Esophagus mucosa (tissue), 1 donor: ENCODE data around the gene NAA60. TPM values are rescaled to one million over a fixed set of nuclear protein-coding genes. Genes with fewer than 3 reads are reported as not detected.
"Not testable (repeated sequence)": the region's sequence is repeated elsewhere in the genome, so short reads cannot be mapped to it uniquely, and the experiment has no call there.

ENCODE experiments used
- ATAC-seq: fragments of 200-7000 bp; cut with Tn5 transposase; one replicate; pipeline ENCODE4 v1.9.1; 2020
- total RNA-seq: library from RNA; stranded (reverse); gene quantifications from one replicate; pipeline ENCODE4 v1.2.4, GENCODE V29; 2023
- donor health status: DM: yes; HTN: yes; CAD: no.

Gene NAA60
- total RNA-seq, 1 donor from 2014 or later: 24.5 TPM

DNA sequence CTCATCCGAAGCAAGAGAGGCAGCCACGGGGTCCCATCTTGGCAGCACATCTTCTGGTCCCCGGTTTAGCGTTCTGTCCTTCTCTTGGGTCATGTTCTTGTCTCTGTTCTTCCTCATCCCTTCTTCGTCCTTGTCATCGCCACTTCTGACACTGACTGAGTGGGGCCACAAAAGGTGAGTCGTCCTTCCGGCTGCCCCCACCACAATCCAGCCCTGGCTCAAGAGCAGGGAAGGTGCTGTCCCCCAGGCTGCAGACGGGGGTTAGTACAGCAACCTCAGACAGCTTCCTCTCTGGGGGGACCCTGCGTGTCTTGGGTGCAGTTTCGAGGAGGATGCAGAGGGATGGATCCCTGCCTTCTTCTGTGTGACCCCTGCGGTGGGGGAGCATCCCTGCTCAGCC is 21.8 kb downstream of the NAA60 start:
- ATAC-seq: no peak

DNA sequence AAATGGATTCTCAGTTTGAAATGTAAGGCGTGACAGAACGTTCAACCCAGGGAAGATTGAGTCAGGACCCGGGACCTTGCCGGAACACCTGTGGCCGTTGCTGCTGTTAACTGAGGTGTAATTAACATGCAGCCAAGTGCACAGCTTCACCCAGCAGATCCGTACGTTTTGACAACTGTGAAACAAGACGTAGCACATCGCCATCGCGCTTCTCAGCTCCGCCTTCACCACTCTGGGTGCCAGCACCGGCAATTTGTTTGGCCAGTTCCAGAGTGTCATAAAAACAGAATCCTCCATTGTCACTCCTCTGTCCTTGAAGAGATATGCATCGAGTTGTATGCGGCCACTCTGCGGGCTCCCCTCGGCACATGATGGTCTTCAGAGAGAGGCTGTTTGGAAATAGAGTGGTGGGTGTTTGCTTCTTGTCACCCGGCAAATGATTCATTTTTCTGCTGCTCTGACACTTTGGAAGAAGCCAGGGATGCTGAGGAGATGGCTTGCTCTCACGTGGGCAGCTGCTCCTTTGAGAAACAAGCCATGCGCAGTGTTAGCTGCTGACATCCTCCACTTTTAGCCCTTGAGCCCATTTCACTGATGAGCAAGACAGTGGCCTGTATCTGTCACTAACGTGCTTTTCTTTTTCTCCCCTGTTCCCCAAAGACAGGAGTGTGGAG is 22.6 kb downstream of the NAA60 start:
- no peak for ATAC-seq

DNA sequence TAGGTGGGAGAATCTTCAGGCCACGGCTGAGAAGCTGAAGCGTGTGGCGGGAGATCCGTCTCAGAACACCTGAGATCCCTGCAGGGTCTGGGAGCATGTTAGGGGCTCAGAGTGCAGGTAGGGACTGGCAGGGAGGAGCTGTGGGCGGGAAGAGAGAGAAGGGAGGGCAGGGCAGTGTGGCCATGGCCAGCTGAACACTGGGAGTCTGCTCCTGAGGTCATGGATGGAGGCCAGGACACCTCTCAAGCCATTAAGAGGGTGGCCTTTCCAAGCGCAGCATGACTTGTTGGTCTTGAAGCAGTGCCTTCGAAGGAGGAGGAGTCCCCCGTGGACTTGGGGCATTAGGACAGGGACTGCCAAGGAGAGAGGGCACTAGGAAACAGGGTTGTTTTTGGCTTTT is 23.7 kb downstream of the NAA60 start:
- ATAC-seq: no peak

DNA sequence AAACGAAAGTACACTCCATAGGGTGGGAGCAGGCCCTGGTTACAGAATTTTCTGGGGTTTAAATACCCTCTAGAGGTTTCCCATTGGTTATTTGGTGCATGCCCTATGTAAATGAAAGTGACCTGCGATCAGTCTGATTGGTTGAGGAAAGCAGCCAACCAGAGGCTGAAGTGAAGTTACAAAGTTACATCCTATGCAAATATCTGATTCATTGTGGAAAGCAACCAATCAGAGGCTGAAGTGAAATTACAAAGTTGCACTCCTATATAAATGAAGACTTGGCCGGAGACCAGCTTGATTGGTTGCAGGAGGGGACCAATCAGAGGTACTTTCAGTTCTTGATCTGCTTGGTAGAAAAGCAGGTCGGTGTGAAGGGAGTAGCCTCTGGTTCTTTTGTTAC is 24.4 kb downstream of the NAA60 start:
- ATAC-seq: no peak

DNA sequence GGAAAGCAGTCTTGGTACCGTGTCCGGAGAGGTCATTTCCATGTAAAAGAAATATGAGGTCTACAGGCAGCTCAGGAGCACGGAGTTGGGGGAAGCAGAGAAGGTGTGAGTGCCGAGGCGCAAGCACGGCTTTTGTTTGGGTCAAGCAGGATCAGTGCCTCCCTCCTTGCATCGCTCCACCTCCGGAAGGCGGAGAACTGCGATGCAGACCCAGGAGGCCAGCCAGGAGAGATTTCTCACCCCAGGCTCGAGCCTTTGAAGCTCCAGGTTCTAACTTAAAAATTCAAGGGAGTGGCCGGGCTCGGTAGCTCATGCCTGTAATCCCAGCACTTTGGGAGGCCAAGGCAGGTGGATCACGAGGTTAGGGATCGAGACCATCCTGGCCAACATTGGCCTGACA is 25.0 kb downstream of the NAA60 start:
- ATAC-seq: no peak

DNA sequence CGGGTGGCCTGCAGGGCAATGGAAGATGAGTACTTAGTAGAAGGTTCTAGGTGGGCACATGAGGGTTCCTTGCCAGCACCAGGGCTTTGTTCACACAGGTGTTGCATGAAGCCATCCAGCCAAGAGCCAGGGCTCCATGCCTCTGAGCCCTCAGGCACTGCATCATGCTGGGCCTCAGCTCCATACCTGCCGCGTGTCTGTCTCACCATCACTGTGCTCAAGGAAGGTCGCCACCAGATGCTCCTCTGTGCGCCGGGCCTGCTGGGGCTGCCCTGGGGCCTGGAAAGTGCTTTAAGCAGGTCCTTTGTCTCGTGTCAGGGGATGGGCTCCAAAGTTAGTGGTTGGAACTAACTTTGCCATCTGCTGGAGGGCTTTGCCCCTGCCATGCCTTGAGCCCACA is 26.3 kb downstream of the NAA60 start:
- ATAC-seq: no peak

DNA sequence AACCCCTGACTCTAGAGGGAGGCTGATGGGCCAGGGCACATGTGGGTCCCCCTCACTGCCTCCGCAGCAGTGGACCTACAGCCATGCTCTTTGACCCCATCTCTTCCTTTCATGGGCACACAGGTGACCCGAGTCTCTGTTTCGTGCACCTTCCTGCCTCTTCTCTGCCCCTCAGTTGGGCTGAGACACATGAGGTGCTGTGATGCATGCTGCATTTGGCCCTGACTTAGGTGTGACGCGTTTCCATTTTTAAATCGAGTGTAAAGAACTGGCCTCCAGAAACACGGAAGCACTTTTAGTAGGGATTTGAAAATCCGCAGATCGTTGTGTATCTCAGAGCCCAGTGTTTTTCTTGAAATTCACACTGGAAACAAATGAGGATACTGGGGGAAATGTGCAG is 27.2 kb downstream of the NAA60 start:
- no peak for ATAC-seq

GRCh38 chr16:3471518-3472176 is 28.2 kb downstream of the NAA60 start:
- no peak for ATAC-seq

DNA sequence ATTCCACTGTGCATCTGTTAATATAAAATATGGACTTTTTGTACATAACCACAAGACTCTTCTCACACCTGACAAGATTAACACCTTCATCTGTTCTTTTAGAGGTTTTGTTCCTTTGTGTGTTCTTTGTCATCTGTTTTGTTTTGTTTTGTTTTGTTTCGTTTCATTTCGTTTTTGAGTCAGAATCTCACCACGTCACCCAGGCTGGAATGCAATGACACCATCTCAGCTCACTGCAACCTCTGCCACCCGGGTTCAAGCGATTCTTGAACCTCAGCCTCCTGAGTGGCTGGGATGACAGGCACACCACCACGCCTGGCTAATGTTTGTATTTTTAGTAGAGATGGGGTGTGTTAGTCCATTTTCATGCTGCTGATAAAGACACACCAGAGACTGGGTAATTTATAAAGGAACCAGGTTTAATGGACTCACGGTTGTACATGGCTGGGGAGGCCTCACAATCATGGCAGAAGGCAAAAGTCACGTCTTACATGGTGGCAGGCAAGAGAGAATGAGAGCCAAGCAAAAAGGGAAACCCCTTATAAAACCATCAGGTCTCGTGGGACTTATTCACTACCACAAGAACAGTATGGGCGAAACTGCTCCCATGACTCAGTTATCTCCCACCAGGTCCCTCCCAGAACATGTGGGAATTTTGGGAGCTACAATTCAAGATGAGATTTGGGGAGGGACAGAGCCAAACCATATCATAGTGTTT is 29.6 kb downstream of the NAA60 start:
- ATAC-seq: no peak

DNA sequence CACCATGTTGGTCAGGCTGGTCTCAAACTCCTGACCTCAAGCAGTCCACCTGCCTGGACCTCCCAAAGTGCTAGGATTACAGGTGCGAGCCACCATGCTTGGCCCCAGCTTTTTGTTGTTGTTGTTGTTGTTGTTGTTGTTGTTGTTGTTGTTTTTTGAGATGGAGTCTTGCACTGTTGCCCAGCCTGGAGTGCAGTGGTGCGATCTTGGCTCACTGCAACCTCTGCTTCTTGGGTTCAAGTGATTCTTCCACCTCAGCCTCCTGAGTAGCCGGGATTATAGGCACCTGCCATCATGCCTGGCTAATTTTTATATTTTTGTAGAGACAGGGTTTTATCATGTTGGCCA is 30.1 kb downstream of the NAA60 start:
- not testable (repeated sequence) for ATAC-seq

DNA sequence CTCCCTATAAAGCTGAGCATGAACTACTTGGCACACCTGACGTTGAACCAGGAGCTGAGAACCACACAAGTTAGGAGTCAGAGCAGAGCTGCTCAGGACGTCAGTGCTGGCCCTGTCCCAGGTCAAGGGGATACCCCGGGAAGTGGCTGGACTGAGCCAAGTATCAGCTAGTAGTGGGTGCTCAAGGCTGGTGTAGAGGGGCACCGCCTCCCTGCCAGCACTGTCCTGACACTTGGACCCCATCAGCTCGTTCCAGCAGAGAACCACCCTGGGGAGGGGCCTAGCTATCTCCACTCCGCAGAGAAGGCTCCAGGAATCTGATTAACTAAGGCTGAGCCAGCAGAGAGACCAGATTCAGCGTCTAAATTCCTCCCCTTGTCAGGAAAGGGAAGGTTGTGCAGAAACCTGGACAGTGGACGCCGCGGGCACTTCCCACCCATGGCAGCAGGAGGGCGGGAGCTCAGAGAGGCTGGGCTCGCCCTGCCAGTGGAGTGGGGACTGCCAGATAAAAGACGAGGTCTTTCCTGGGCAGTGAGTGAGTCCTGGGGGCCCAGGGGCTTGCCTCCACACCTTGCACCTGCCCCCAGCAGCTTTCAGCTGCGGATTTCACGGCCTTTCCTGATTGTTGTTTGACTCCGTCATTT is 30.8 kb downstream of the NAA60 start:
- ATAC-seq: peak; percentile 38

DNA sequence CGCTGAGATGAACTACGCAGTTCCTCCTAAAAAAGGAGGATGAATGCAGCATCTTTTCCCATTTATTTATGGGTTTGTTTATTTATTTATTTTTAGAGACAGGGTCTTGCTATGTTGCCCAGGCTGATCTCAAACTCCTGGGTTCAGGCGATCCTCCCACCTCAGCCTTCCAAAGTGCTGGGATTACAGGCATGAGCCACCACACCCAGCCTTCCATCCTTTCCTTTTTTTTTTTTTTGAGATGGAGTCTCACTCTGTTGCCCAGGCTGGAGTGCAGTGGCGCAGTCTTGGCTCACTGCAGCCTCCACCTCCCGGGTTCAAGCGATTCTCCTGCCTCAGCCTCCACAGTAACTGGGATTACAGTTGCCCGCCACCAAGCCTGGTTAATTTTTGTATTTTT is 31.4 kb downstream of the NAA60 start:
- not testable (repeated sequence) for ATAC-seq

- ATAC-seq: no peak
These were observed 32.3 kb downstream of the NAA60 start for GRCh38 chr16:3475604-3476375.

DNA sequence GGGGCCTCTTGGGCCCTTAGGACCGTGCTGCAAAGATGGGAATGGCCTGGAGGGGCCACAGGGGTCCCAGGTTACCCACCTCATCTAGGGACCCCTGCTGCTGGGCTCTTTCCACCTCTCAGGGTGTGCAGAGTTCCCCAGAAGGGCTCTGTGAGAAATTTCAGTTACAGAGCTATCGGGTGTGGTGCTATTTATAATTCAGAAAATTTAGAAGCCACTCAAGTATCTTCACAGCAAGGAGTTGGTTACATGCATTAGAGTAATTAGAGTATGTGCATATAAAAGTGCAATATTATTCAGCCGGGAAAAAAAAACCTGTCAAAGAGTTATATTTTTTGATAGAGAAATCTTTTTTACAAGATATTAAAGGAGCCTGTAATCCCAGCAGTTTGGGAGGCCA is 32.9 kb downstream of the NAA60 start:
- ATAC-seq: no peak

DNA sequence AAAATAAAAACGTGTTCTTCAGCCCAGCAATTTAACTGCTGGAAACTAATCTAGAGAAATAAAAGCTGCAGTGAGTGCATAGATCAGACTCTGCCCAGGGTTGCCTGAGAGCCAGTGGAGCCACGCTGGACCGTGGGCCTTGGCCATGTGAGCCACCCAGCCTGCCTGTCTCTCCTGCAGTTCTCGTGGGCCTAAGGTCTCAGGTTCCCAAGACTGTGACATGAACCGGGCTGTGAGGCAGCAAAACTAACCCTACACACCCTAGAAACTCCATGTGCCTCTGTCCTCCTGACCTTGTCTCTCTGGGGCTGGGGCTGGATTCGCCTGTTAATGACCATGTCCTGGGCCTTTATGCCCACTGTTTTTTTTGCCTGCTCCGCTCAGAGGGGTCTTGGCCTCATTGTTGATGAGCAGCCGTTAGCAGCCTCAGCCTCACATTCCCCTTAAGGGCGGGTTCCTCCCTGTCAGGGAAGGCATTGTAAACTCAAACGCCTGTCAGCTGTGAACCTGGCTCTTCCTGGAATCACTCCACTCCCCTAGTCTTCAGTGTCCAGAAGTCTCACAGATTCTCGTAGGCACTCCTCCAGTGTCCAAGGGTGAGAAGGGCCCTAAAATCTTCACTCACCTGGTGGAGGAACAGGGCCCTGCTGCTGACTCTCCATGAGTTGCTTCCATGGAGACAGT is 34.9 kb downstream of the NAA60 start:
- no peak for ATAC-seq

DNA sequence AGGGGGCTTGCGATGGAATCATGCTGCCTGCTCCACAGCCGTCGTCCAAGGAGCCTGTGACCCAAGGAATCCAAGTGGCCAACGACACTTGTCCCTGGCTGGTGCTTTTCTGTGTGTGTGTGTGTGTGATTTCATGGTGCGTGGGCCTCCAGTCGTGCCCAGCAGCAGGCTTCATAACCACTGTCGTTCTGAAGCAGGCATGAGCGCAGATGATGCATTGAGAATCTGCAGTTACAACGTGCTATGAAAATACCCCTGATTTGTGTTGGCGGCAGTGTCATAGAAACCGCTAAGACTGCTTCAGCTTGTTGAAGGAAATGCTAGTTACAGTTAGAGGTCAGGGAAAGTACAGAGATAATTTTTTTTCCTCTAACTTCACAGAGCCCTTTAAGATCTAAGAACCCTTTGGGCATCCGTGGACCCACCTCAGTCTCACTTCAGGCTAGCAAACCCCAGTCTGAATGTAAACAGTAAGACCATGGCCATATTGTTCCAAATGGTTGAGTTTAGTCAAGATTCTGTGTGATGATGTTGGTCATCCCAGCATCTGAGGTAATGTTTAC is 36.3 kb downstream of the NAA60 start:
- ATAC-seq: no peak

GRCh38 chr16:3480901-3481695 is 37.6 kb downstream of the NAA60 start:
- no peak for ATAC-seq

DNA sequence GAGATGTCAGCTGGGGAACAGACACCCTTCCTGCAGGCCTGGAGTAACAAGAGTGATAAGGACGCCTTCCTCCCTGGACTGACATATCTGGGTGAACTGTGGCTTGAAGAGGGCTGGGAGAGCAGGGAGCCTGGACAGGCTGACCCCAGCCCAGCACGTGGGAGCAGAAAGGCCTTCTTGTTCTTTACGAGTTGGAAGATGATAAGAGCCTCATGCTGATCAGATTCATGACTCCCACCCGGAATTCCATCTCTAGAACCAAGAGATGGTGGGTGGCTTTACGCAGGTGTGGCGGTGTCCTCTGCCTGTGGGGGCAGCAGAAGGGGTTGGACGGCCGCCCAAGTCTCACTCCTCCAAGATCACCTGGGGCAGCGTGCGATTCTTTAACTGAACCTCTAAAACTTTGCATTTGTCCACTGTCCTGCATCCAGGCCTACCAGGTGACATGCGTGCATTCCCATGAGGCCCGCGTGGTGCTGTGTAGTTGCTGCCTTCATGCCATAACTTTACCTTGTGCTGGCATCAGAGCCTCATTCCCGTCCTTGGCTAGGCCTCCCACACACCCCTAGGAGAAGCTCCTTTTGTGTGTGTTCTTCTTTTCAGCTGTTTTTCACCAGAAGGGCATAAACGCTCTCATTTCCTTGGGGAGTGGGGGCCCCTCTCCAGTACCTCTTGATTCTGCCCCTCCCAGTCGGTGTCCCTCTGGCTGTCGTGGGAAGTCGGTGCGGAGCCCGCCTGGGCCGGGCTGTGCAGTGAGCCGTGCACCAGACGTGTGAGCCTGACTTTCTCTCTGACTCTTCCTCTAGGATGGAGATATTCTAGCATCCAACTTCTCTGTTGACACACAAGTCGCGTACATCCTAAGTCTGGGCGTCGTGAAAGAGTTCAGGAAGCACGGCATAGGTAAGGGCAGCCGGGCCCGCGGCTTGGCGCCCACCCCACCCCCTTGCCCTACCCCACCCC is 38.5 kb downstream of the NAA60 start:
- no peak for ATAC-seq

DNA sequence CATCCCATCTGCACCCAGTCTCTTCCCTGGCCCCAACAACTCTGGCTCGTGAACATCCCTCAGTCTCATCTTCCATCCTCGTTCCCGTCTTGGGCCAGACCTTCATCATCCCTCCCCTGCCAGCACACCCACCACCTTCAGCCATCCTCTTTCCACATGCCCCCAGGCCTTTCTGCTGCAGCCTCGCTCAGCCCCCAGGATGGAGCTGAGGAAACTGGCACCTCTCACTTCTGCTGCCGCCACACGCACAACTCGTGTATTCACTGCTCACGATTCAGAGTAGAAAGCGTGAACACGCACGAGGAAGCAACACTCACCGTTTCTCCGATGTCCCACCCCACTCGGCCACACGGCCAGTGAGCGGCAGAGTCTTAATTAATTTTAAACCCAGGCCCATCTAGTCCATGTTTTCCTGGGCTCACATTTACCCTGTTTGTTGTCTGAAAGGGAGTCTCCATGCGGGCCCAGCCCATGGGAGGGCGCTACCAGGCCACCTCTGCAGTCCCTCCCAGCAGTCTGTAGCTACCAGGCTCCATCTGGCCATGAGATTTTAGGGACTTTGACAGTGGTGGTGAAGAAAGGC is 39.3 kb downstream of the NAA60 start:
- no peak for ATAC-seq
